Breast epithelium (tissue), 4 donors: Measurements from ENCODE around the gene FFAR4. TPM values are rescaled to one million over a fixed set of nuclear protein-coding genes. Genes with fewer than 3 reads are reported as not detected.

Source experiments
- DNase-seq, 2 donors: peaks; one replicate each; pipeline ENCODE4 v3.0.0-alpha.2; 2019; ENCODE audit warnings: low spot score in 2 of 2
- H3K27ac ChIP-seq, 2 donors: fragments of 200-600 bp; sonication (generic) in 1 of 2; one replicate each; pipeline ENCODE4 v1.5.1; 2016 to 2019; ENCODE audit warnings: mild to moderate bottlenecking in 1 of 2
- H3K27me3 ChIP-seq, 2 donors: fragments of 200-600 bp; sonication (generic) in 1 of 2; one replicate each; pipeline versions ENCODE4 v1.5.1 to v1.6.0; 2017 to 2019; ENCODE audit warnings: control low read depth in 1 of 2, mild to moderate bottlenecking in 1 of 2
- H3K36me3 ChIP-seq: fragments of 200-600 bp; one replicate; pipeline ENCODE4 v1.5.1; 2019
- H3K4me1 ChIP-seq, 2 donors: fragments of 200-600 bp; sonication (generic); one replicate each; pipeline ENCODE4 v1.5.1; 2016 to 2019; ENCODE audit warnings: control low read depth in 1 of 2
- H3K4me3 ChIP-seq, 3 donors: fragments of 200-600 bp; sonication (generic); 1 replicate in 2 of 3; 2 replicates in 1 of 3; pipeline ENCODE4 v1.5.1; 2016 to 2019; ENCODE audit warnings: mild to moderate bottlenecking in 3 of 3, moderate library complexity in 2 of 3
- H3K9me3 ChIP-seq, 2 donors: fragments of 200-600 bp; sonication (generic) in 1 of 2; one replicate each; pipeline ENCODE4 v1.5.1; 2016 to 2019; ENCODE audit warnings: control low read depth in 1 of 2
- CTCF ChIP-seq, 3 donors: fragments of 450-650 bp; IDR thresholded peaks; one replicate each; pipeline ENCODE4 v1.5.1; 2016 to 2017; ENCODE audit warnings: antibody characterized with exemption in 3 of 3, mild to moderate bottlenecking in 3 of 3, moderate library complexity in 3 of 3
- POLR2A ChIP-seq: fragments of 450-650 bp; IDR thresholded peaks from one replicate; pipeline ENCODE4 v1.6.1; 2016; ENCODE audit warnings: antibody characterized with exemption, mild to moderate bottlenecking, moderate library complexity
- POLR2AphosphoS5 ChIP-seq, 3 donors: sonication (generic); formaldehyde crosslinking; IDR thresholded peaks; one replicate each; pipeline ENCODE4 v1.6.1; 2017; ENCODE audit warnings: antibody characterized with exemption in 3 of 3
- intact Hi-C: fragments of 100-400 bp; cut with DNase I; formaldehyde crosslinking; loops from one replicate; pipeline ENCODE4 v1.15.1; 2023; ENCODE audit warnings: low total_unique reads
- total RNA-seq, 3 donors: library from RNA; depleted of rRNA; stranded (reverse); fragments of >200 nt; gene quantifications; one replicate each; pipeline ENCODE4 v1.1.0, GENCODE V29; 2016

The FFAR4 gene
- total RNA-seq, 3 donors from 2014 or later, result 0.33 to 2.9 (median 1.0) TPM

- intact Hi-C loops, result no loop called here
These were observed 13.7 kb upstream of the FFAR4 start for GRCh38 chr10:93552780-93553179.

GRCh38 chr10:93553482-93554315 lies 12.8 kb upstream of the FFAR4 start:
- no peak overlapping the region for H3K4me3 ChIP-seq
- intact Hi-C loops, result no loop called here
- H3K27me3 ChIP-seq, result no peaks in the 10 kb centered on the region
- H3K36me3 ChIP-seq, result no peaks in the 10 kb centered on the region
- no peaks in the 10 kb centered on the region for H3K4me1 ChIP-seq
- TF ChIP-seq POLR2AphosphoS5 (IDR thresholded peaks at IDR 0.05), result no peak
- no peak for TF ChIP-seq POLR2A
- no peak for TF ChIP-seq CTCF (IDR thresholded peaks at IDR 0.05)
- H3K9me3 ChIP-seq, result no peaks in the 10 kb centered on the region
- no peak for DNase-seq
- no peak overlapping the region for H3K27ac ChIP-seq

More at GRCh38 chr10:93552780-93553179, 13.7 kb upstream of the FFAR4 start:
- no peaks in the 10 kb centered on the region for H3K4me1 ChIP-seq
- no peaks in the 10 kb centered on the region for H3K27me3 ChIP-seq
- H3K4me3 ChIP-seq, result no peak overlapping the region
- no peaks in the 10 kb centered on the region for H3K36me3 ChIP-seq
- H3K9me3 ChIP-seq, result no peaks in the 10 kb centered on the region
- no peak overlapping the region for H3K27ac ChIP-seq
- TF ChIP-seq CTCF (IDR thresholded peaks at IDR 0.05) (no peak), POLR2A (no peak), POLR2AphosphoS5 (IDR thresholded peaks at IDR 0.05) (no peak)
- no peak for DNase-seq

GRCh38 chr10:93554316-93554663 lies 12.2 kb upstream of the FFAR4 start:
- Histone ChIP-seq H3K9me3 (peaks cover 0 to 1% of the 10 kb centered on the region in 2 donors), H3K27ac (no peak overlapping the region), H3K36me3 (no peaks in the 10 kb centered on the region), H3K27me3 (no peaks in the 10 kb centered on the region), H3K4me3 (no peak overlapping the region), H3K4me1 (no peaks in the 10 kb centered on the region)
- intact Hi-C loops, result no loop called here
- TF ChIP-seq CTCF (IDR thresholded peaks at IDR 0.05) (no peak), POLR2AphosphoS5 (IDR thresholded peaks at IDR 0.05) (no peak), POLR2A (no peak)
- DNase-seq, result no peak

GRCh38 chr10:93554760-93555432 lies 11.6 kb upstream of the FFAR4 start:
- Histone ChIP-seq H3K36me3 (no peaks in the 10 kb centered on the region), H3K27ac (no peak overlapping the region), H3K9me3 (peaks cover 0 to 7% of the 10 kb centered on the region in 2 donors), H3K4me3 (no peak overlapping the region), H3K4me1 (no peaks in the 10 kb centered on the region), H3K27me3 (no peaks in the 10 kb centered on the region)
- TF ChIP-seq CTCF (IDR thresholded peaks at IDR 0.05) (peak in 2 of 3 donors; percentile 50 to 63), POLR2A (no peak), POLR2AphosphoS5 (IDR thresholded peaks at IDR 0.05) (no peak)
- peak; percentile 35 to 66 for DNase-seq
- intact Hi-C loops, result no loop called here

- no peak overlapping the region for H3K27ac ChIP-seq
- no peaks in the 10 kb centered on the region for H3K36me3 ChIP-seq
- no peaks in the 10 kb centered on the region for H3K27me3 ChIP-seq
- intact Hi-C loops, result no loop called here
- H3K4me1 ChIP-seq, result no peaks in the 10 kb centered on the region
- H3K4me3 ChIP-seq, result no peak overlapping the region
- DNase-seq, result no peak
- TF ChIP-seq CTCF (IDR thresholded peaks at IDR 0.05) (no peak), POLR2A (no peak), POLR2AphosphoS5 (IDR thresholded peaks at IDR 0.05) (no peak)
- peaks cover 0 to 9% of the 10 kb centered on the region in 2 donors for H3K9me3 ChIP-seq
These were observed 7.0 kb upstream of the FFAR4 start for GRCh38 chr10:93559490-93559889.
